GF-D8 (cell line): ENCODE data around the gene IFI27L1.

ENCODE experiments used
- DNase-seq: peaks from one replicate; lab custom pipeline; 2025; lab: John Stamatoyannopoulos, UW

The IFI27L1 gene

GRCh38 chr14:94132285-94132887 is 51.3 kb downstream of the IFI27L1 start:
- DNase-seq: no peak

- no peak for DNase-seq
These were observed 54.4 kb downstream of the IFI27L1 start for GRCh38 chr14:94135476-94135875.

GRCh38 chr14:94136575-94137331 is 55.6 kb downstream of the IFI27L1 start:
- no peak for DNase-seq

- DNase-seq: no peak
These were observed 57.1 kb downstream of the IFI27L1 start for GRCh38 chr14:94138251-94138650.

- no peak for DNase-seq
These were observed 57.9 kb downstream of the IFI27L1 start for GRCh38 chr14:94139006-94139405.

GRCh38 chr14:94139421-94139820 is 58.3 kb downstream of the IFI27L1 start:
- no peak for DNase-seq

- no peak for DNase-seq
These were observed 61.1 kb downstream of the IFI27L1 start for GRCh38 chr14:94142247-94142646.

- DNase-seq: no peak
These were observed 61.7 kb downstream of the IFI27L1 start for GRCh38 chr14:94142836-94143235.

- no peak for DNase-seq
These were observed 62.1 kb downstream of the IFI27L1 start for GRCh38 chr14:94143239-94143638.

GRCh38 chr14:94143711-94144110 is 62.6 kb downstream of the IFI27L1 start:
- no peak for DNase-seq

- DNase-seq: peak; percentile 9
These were observed 63.7 kb downstream of the IFI27L1 start for GRCh38 chr14:94144765-94145164.

- DNase-seq: no peak
These were observed 64.9 kb downstream of the IFI27L1 start for GRCh38 chr14:94145902-94146527.
